Thyroid gland (tissue), 4 donors: ENCODE results near the gene PRRC2A. TPM values are rescaled to one million over a fixed set of nuclear protein-coding genes. Genes with fewer than 3 reads are reported as not detected.

Experiments
- DNase-seq, 2 donors: peaks; one replicate each; pipeline ENCODE4 v3.0.0-alpha.2; 2019
- H3K27ac ChIP-seq, 3 donors: fragments of 200-600 bp; sonication (generic); 1 replicate in 2 of 3; 2 replicates in 1 of 3; pipeline ENCODE4 v1.5.1; 2016 to 2019; ENCODE audit warnings: mild to moderate bottlenecking in 1 of 3, moderate library complexity in 1 of 3
- H3K27me3 ChIP-seq: fragments of 200-600 bp; sonication (generic); one replicate; pipeline ENCODE4 v1.5.1; 2019
- H3K36me3 ChIP-seq, 2 donors: fragments of 200-600 bp; sonication (generic); one replicate each; pipeline ENCODE4 v1.5.1; 2016 to 2019
- H3K4me1 ChIP-seq, 2 donors: fragments of 200-600 bp; sonication (generic); one replicate each; pipeline ENCODE4 v1.5.1; 2017 to 2019
- H3K4me3 ChIP-seq, 3 donors: fragments of 200-600 bp; sonication (generic); replicated peaks in 1 of 3; 1 replicate in 2 of 3; 2 replicates in 1 of 3; pipeline ENCODE4 v1.5.1; 2016; ENCODE audit warnings: mild to moderate bottlenecking in 1 of 3
- H3K9me3 ChIP-seq: fragments of 200-600 bp; sonication (generic); one replicate; pipeline ENCODE4 v1.5.1; 2017
- POLR2A ChIP-seq, 2 donors: fragments of 450-650 bp; IDR thresholded peaks; one replicate each; pipeline ENCODE4 v1.6.1; 2017; ENCODE audit warnings: antibody characterized with exemption in 2 of 2, mild to moderate bottlenecking in 2 of 2, moderate library complexity in 1 of 2
- WGBS, 2 donors: methylation state at CpG; one replicate each; pipeline ENCODE4 v1.1.5; 2017; 5-methylcytosine and 5-hydroxymethylcytosine counted together
- intact Hi-C: fragments of 100-400 bp; cut with DNase I; formaldehyde crosslinking; loops from one replicate; pipeline ENCODE4 v1.15.1; 2023
- total RNA-seq, 4 donors: library from RNA; depleted of rRNA; stranded (reverse); fragments of >200 nt; gene quantifications; one replicate each; pipeline ENCODE4 v1.2.3, GENCODE V29; 2016
- TF ChIP-seq, protein P1 (sequence below), 6 experiments: fragments of 200-600 bp in 3 of 6; fragments of 450-650 bp in 3 of 6; sonication (generic) in 3 of 6; IDR thresholded peaks; one replicate each; pipeline ENCODE4 v1.5.1; 2016 to 2019; ENCODE audit warnings: antibody characterized with exemption in 6 of 6, mild to moderate bottlenecking in 2 of 6, inconsistent platforms in 1 of 6, moderate library complexity in 1 of 6

PRRC2A gene
- total RNA-seq, 4 donors from 2014 or later: 68.5 to 127 (median 86.7) TPM

DNA sequence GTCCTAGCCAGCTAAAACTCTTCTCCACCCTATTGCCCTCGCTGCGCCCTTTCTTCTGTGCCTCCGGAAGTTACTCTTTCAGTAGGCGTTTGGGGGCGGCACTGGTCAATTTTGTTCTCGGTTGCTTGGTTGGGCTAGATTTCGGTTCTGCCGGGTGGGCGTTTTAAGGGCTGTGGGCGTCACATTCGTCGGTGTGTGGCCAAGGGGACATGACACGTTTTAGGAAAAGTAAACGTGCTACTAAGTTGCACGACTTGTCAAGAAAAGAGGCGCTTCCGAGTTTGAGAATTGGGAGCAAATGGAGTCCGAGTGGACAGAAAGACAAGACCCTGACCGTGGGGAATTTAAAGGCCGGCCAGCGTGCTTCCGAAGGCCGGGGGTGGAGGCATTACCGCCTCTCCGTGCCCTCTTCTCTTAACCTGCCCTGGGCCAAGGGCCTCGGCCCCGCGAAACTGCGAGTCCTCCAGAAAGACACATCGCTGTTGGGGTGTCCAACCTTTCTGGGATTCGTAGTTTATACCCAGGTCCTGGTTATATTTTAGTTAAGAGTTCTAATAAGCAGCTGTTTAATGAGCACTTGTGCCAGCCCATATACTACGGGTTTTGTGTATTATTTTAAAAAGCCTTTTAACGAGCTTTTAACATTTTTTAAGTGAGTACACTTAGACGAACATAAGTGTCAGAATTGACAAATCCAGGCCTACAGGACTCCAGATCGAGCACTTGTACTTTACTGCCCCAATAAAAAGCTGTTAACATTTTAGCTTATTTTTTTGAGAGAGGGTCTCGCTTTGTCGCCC is 32.6 kb downstream of the PRRC2A start:
- intact Hi-C loops: no loop called here
- Histone ChIP-seq H3K4me1 (peaks cover 24 to 25% of the 10 kb centered on the region in 2 donors), H3K36me3 (peaks cover 12 to 15% of the 10 kb centered on the region in 2 donors), H3K4me3 (peak overlapping the region; percentile 58 to 93 (median 63)), H3K9me3 (no peaks in the 10 kb centered on the region), H3K27ac (peak overlapping the region; percentile 97 to 99 (median 99)), H3K27me3 (no peaks in the 10 kb centered on the region)
- DNase-seq: peak; percentile 89 to 91
- TF ChIP-seq, protein P1, sequence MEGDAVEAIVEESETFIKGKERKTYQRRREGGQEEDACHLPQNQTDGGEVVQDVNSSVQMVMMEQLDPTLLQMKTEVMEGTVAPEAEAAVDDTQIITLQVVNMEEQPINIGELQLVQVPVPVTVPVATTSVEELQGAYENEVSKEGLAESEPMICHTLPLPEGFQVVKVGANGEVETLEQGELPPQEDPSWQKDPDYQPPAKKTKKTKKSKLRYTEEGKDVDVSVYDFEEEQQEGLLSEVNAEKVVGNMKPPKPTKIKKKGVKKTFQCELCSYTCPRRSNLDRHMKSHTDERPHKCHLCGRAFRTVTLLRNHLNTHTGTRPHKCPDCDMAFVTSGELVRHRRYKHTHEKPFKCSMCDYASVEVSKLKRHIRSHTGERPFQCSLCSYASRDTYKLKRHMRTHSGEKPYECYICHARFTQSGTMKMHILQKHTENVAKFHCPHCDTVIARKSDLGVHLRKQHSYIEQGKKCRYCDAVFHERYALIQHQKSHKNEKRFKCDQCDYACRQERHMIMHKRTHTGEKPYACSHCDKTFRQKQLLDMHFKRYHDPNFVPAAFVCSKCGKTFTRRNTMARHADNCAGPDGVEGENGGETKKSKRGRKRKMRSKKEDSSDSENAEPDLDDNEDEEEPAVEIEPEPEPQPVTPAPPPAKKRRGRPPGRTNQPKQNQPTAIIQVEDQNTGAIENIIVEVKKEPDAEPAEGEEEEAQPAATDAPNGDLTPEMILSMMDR (IDR thresholded peaks at IDR 0.05): no peak
- peak in 1 of 2 donors; percentile 84 for TF ChIP-seq POLR2A (IDR thresholded peaks at IDR 0.05)
- WGBS, 2 donors: 7 to 8% methylated on average over 35 to 37 of the region's 37 CpGs

DNA sequence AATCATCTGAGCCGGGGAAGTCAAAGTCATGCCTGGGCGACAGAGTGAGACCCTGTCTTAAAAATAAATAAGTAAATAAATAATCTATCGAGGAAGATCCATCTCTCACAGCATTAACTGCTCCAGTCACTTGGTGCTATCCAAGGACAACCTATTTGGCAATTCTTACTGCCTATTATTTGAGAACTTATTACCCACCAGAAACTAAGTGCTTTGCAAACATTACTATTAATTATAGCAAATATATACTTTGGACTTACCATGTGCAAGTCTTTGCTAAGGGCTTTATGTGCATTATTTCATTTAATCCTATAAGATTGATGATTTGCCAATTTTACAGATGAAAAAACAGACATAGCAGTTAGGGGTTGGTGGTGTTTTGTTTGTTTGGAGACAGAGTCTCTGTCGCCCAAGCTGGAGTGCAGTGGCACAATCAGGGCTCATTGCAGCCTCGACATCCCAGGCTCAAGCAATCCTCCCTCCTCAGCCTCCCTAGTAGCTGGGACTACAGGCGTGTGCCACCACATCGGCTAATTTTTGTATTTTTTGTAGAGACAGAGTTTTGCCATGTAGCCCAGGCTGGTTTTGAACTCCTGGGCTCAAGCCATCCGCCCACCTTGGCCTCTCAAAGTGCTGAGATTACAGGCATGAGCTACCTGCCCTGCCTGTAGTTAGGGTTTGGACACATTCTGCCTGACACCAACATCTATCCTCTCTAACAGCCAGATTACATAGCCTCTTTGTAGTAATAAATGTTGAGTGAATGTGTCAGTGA is 34.2 kb downstream of the PRRC2A start:
- Histone ChIP-seq H3K4me1 (peaks cover 40% of the 10 kb centered on the region in 2 donors), H3K27ac (no peak overlapping the region), H3K27me3 (no peaks in the 10 kb centered on the region), H3K36me3 (no peaks in the 10 kb centered on the region), H3K9me3 (no peaks in the 10 kb centered on the region), H3K4me3 (no peak overlapping the region)
- intact Hi-C loops: no loop called here
- no peak for TF ChIP-seq POLR2A (IDR thresholded peaks at IDR 0.05)
- TF ChIP-seq, protein P1 (IDR thresholded peaks at IDR 0.05): no peak
- 90 to 94% methylated on average over 8 of the region's 8 CpGs for WGBS, 2 donors
- no peak for DNase-seq

DNA sequence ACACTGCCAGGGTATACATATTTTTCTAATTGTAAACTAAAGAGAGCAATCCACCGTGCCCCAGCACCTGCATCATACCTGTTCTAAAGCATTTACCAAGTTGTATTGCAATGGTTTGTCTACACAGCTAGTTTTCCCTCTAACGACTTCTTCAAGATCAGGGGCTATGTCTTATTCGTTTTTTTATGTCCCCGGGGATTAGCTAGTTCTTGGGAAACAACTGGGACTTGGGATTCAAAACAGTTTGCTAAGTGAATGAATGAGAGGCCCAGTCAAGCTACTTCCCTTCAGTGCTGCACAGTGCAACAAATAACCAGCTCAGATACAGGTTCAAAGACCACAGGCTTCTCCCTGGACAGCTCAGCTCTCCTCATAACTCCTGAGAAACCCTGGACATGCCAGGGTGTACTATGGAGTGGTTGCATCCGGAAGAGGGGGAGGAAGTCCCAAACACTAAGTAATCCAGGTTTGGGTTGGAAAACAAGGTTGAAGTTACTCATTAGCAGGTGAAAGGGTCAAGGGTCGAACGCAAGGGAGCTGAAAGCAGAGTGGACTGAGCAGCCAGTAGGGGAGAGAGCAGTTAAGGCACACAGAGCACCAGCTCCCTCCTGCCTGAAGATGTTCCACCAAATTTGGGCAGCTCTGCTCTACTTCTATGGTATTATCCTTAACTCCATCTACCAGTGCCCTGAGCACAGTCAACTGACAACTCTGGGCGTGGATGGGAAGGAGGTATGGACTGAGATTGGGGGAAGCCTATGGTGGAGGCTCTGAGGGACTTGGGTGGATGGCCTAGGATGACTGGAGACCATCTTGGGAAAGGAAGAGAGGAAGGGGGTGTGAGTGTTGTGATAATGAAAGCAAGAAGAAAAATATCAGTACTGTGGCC is 35.1 kb downstream of the PRRC2A start, which contains the start of gene APOM:
Gene APOM (plus strand): TSS at position 546 of the 889 bp plus-strand sequence. CDS start 73 bp downstream, at position 619.
- H3K36me3 ChIP-seq: no peaks in the 10 kb centered on the region
- H3K27ac ChIP-seq: no peak within 1 kb of the TSS
- intact Hi-C loops: no loop called here
- no peak within 1 kb of the TSS for H3K4me3 ChIP-seq
- WGBS, 2 donors: 80 to 82% methylated on average over 8 of the region's 8 CpGs
- no peaks in the 10 kb centered on the region for H3K27me3 ChIP-seq
- peaks cover 40% of the 10 kb centered on the region in 2 donors for H3K4me1 ChIP-seq
- TF ChIP-seq, protein P1 (IDR thresholded peaks at IDR 0.05): no peak
- no peak for TF ChIP-seq POLR2A (IDR thresholded peaks at IDR 0.05)
- DNase-seq: no peak
- H3K9me3 ChIP-seq: no peaks in the 10 kb centered on the region

DNA sequence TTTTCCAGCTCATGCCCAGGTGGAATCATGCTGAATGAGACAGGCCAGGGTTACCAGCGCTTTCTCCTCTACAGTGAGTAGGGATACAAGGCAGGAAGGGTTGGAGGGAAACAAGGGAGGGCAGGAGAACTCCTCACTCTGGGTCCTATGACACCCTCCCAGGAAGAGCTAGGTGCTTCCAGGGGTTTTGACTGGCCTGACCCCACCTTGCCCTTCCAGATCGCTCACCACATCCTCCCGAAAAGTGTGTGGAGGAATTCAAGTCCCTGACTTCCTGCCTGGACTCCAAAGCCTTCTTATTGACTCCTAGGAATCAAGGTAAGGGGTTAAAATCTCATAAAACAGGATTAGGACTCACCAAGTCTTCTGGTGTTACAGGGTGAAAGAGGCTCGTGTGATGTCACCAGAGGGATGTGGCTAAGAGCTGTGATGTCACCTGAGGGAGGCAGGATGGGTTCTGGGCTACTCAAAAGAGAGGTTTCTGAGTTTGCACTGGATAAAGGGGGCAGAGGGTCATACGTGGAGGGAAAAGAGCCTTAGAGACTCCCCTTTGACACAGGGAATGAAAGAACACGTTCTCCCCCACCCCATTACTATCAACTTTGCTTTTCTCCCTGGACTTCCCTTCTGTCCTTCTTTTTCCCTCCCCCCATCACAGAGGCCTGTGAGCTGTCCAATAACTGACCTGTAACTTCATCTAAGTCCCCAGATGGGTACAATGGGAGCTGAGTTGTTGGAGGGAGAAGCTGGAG is 37.1 kb downstream of the PRRC2A start:
- Histone ChIP-seq H3K9me3 (no peaks in the 10 kb centered on the region), H3K4me1 (peaks cover 33 to 37% of the 10 kb centered on the region in 2 donors), H3K27me3 (no peaks in the 10 kb centered on the region), H3K4me3 (no peak overlapping the region), H3K27ac (no peak overlapping the region), H3K36me3 (peaks cover 0 to 6% of the 10 kb centered on the region in 2 donors)
- no peak for DNase-seq
- WGBS, 2 donors: 81% methylated on average over 6 of the region's 6 CpGs
- TF ChIP-seq, protein P1 (IDR thresholded peaks at IDR 0.05): no peak
- no peak for TF ChIP-seq POLR2A (IDR thresholded peaks at IDR 0.05)
- intact Hi-C loops: no loop called here
